ENCODE measurements around the gene ATF7.

Gene ATF7

DNA sequence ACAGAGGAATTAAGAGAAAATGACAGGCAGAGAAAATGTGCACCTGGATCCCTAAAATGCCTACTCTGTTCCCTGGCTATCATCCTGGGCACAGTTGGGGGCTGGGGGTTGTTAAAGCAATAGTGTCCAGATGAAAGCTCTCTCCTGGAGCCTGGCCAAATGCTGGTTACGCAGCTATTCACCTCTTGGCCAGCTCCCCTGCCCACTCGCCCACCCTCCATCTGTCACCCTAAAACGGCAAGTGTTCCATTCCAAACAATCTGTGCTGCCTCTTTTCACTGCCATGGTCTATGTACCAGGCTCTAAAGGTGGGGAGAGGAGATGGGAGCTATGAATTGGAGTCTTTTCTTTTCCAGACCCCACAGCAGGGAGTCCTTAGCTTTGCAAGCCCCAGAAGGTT lies 94.2 kb downstream of the ATF7 start:
- no peak for DNase-seq (ENCODE audit: low read depth, low spot score)

DNA sequence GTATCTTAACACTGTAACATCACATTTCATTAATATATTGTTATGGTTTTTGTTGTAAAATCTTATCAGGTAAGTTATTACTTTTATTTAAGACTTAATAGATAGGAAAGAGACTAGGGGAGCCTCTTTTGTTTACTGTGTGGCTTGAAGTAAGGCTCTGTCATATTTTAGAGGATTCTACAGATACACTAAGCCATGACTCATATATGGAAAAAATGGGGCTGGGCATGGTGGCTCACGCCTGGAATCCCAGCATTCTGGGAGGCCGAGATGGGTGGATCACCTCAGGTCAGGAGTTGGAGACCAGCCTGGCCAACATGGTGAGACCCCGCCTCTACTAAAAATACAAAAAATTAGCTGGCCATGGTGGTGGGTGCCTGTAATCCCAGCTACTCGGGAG lies 95.3 kb downstream of the ATF7 start:
- DNase-seq (ENCODE audit: low read depth, low spot score), result no peak

DNA sequence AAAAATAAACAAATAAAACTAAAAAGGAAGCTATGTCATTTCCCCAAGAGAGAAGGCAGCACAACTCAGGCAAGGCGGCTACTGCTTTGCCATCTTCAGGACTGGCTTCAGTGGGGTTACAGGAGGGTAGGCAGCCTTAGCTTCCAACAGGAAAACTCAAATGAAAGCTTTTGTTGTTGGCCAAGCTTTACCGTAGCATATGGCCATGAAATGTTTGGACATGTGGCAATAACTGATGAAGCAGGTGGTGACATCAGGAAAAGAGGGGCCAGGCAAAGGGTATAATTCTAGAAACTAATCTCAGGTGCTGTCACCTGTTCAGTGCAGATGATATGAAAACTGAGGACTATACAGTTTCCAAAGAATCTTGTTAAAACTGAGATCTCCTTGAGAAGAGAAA lies 96.1 kb downstream of the ATF7 start:
- DNase-seq (ENCODE audit: low read depth, low spot score), result no peak

DNA sequence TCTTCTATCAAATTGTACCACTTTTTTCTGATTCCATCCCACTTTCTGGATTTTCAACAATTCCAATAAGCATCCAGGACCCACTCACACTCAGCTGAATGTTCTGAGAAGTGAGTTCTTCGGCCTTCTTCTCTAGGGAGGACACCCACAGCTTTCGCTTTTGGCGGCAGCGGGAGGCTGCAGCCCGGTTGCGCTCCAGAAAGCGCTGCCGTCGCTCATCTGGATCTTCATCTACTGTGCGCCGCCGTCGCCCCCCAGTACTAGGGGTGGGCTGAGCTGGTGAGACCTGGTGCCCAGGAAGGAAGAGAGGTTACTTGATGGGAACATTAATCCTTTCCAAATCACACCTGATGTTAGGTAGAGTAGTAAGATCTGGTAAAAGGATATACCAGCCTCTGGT lies 101.7 kb downstream of the ATF7 start:
- no peak for DNase-seq (ENCODE audit: low read depth, low spot score)

DNA sequence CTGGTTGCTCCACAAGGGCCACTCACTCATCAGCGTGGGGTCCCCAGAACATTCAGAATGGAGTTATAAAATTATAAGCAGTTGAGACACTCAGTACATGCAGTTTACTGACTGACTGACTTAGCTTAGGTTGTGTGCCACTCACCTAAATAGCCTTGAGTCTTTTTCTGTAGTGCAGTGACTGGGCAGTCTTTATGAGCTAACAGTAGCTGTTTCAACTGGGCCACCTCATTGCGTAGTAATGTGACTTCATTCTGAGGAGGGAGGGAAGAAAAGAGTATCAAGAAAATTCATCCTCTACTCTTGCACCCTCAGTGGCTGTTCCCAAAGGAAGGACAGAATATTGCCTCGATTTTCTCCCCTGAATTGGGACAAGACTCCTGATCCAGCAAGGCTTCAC lies 103.1 kb downstream of the ATF7 start:
- no peak for DNase-seq (ENCODE audit: low read depth, low spot score)

DNA sequence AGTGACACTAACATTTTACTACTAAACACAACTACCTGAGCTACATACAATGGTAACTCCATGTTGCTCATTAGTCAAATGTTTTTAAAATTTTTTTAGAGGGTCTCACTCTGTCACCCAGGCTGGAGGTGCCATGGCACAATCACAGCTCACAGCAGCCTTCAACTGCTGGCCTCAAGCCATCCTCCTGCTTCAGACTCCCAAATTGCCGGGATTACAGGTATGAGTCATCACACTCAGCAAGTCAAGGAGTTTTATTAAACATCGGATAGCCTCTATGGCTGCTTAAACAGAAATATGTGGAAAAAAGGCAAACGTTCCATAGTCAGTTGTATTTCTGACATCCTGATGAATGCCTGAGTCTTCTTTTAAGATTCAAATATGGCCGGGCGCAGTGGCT lies 107.8 kb downstream of the ATF7 start:
- no peak for DNase-seq (ENCODE audit: low read depth, low spot score)

DNA sequence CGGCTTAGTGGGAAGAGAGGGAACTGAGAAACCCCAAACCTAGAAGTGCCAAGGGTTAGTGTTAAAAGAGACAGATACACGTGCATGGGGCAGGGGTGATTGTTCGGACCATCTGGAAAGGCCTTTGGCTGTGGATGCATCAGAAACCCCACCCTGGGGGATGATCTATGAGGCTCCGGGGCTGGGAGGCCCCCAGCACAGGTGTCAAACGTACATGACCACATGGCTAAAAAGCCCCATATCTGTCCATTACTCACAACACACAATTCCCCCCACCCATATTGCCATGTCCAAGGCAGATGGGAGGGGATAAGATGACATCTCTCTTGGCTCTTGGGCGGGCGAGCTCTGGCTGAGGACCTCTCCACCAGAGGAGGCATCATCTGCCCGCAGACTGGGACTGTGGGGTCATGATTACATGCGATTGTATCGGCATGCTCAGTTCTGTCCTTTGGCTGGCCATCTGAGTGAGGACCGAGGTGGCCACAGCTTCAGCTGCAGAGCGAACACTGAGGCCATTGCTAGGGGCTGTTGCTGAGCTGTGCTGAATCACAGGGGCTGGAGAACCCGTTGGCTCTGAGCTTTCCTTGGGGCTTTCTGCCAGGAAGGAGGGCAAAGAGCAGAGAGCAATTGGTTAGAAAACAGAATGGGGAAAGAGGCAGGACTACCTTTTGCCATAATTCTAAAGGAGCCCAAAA lies 109.3 kb downstream of the ATF7 start:
- DNase-seq (ENCODE audit: low read depth, low spot score), result no peak

DNA sequence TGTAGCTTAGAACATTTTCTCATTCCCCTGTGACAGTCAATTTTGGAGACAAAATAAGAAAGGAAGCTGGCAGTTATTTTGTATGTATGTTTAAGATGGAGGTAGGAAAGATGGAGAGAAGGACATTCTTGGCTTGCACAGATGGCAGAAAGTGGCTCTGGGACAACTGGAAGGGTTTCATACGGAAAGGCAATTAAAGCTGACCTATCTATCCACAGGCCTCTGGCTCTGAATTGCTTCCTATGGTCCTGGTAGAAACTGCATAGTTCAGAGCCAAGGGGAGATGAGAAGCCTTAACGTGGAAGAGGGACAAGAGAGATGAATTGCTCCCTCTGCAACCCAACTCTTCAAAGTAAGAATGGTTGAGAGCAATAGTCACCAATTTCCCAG lies 110.9 kb downstream of the ATF7 start:
- DNase-seq (ENCODE audit: low read depth, low spot score), result no peak

DNA sequence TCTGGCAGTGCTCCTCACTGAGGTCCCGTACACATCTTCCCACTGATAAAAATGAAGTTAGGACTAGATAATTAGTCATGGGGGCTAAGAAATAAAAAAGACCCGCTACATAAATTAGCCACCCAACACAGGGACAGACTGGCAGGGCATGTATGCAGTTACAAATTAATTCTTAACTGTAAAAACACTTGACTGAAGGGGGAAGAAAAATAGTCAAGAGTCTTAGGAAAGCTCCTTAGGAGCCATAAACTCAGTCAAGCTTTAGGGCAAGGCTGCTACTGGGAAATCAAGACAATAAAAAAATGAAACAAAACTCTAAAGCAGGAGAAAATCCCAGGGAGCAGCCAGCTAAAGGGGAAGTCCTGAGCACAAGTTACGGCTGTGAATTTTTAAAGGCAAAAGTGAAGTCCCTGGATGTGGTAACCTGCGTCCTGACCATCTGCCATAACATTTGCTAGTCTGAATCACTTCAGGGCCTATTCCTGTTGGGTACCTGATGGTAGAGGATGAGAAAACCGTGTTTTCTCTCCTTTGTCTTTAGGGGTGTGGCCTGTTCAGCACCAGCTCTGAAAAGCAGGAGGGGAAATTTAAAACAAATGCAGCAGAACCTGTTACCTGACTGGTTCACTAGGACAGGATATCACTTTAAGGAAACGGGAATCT lies 111.4 kb downstream of the ATF7 start:
- no peak for DNase-seq (ENCODE audit: low read depth, low spot score)

DNA sequence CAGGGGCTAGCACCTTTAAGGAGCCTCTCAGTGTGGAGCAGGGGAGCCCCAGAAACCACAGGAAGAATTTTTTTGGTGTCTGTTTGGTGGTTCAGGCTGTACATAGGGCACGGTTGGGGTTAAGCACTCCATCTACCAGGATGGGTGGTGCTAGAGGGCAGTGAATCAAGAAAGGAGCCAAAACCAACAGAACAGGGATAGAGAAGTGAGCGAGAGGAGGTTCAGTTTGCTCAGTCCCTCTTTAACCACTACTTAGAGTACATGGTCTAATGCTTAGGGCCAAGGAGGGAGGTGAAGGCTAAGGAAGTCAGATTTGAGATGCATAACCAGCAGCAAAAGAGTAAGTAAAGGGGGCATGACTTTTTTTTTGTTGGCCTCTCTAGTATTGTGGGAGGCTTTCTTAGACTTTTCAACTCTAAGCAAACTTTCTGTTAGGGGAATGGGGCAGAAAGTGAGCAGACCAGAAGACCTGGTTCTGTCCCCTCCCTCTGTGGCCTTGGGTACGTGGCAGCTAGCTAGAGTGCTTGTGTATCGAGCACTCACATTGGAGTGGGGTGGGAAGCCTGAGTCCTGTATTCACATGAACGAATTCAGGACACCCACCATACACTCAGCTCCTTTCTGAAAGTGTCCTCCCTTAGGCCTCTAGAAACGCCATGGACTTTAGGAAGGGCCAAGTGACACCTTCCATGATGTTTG lies 112.3 kb downstream of the ATF7 start:
- DNase-seq (ENCODE audit: low read depth, low spot score), result no peak

DNA sequence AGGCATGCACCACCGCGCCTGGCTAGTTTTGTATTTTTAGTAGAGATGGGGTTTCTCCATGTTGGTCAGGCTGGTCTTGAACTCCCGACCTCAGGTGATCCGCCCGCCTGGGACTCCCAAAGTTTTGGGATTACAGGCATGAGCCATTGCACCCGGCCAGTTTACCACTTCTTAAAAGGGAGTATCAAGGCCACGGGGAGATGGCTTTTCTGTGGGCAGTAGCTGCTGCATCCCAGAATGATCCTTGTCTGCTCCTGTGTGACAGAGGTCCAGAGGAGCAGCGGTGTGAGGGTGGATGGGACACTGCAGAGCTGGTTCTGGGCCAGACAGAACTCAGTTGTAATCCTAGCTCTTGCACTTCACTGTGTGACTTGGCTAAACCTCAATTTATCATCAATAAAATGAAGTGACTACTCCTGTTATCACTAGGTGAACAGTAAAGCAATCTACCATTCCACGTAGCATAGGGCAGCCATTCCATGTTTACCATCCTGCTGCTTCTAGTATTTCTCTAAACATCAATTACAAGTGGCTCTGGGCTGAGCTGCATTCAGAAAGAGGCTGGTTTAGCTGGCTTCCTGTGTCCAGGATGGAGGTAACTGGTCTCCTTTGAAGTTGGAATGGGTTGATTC lies 115.9 kb downstream of the ATF7 start:
- DNase-seq (ENCODE audit: low read depth, low spot score), result no peak

DNA sequence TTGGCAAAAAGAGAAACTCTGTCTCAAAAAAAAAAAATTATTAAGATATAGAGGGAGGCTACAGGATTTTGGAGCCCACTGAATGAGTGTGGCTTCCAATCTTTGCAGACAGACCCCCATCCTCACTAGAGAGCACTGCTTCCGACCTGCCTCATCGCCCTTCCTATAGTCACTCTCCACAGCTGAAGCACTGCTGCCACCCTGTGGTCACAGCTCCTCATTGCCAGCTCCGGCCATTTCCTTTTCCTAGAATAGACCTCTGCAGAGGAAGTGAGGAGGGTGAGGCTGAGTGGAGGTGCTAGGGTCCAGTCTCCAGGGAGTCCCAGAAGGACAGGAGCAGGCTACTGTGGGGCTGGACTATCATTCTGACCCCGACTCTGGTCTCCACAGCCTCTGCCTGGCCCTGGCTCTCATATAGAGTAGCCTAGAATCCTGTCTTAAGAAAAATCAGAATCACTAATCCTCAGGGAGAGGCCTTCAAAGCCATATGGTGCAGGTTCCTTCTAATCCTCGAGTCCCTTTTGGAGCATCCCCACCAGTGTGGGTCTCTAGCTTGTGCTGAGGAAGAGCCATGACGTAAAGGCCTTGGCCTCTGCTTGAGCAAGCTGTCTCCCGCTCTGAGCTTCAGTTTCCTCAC lies 117.5 kb downstream of the ATF7 start:
- no peak for DNase-seq (ENCODE audit: low read depth, low spot score)

DNA sequence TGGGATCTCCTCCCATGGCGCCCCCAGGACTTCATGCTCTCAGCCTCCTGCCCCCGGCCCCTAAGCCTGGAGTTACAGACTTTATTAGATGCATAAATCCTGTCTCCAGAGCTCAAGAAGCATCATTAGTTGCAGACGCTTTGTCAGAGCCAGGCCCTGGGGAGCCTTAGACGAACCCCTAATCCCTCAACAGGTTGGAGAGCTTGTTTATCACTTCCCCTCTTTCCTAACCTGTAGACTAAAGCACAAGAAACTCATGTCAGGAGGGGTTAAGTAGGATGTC lies 118.6 kb downstream of the ATF7 start:
- DNase-seq (ENCODE audit: low read depth, low spot score), result no peak

DNA sequence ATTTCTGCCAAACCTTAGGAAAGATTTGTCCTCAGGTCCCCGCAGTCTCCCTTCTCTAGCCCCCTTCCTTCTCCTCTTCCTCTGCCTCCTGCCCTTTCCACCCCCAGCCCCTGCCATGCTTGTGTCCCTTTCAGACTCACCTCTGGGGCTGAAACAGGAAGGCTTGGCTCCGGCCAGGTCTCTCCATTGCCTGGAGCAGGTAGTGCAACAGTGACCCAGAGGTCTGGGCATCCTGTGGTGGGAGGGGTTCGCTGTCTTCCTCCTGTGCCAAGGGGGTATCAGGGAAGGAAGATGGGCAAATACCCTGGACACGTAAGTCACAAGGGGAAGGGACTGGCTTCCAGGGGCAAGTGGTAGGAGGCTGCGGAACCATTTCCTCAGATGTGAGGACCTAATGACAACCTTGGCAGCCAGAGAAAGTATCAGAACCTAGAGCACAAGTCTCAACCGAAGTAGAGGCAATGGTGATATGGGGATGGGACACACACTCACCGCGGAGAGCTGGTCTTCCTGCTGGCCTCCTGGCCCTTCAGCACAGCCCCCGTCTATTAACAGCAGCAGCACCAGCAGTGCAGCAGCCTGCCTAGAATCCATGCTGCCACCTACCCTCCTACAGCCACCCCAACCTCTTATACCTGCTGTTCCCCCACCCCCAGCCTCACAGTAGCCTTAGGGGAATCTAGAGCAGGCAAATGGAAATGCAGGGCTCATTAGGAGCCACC lies 119.1 kb downstream of the ATF7 start, which contains the start of gene NPFF:
Gene NPFF, minus strand, starts transcription at position 604 of the 722 bp plus-strand sequence. Its CDS starts 10 bp downstream, at position 594.
- DNase-seq (ENCODE audit: low read depth, low spot score), result no peak

DNA sequence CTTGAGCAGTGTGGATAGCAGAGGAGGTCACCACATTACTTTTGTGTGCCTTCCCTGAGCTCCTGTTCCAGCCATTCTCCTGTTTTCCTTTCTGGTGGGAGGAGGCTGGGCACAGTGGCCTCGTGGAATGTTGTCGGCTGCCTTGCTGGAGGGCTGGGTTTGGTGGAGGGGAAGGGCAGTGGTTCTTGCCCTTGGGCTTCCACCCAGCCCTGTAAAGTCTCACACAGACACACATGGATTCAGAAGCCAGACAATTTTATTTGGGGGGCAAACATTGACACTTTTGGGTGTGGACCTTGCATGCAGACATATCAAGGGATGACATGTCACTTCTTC lies 119.8 kb downstream of the ATF7 start:
- no peak for DNase-seq (ENCODE audit: low read depth, low spot score)

DNA sequence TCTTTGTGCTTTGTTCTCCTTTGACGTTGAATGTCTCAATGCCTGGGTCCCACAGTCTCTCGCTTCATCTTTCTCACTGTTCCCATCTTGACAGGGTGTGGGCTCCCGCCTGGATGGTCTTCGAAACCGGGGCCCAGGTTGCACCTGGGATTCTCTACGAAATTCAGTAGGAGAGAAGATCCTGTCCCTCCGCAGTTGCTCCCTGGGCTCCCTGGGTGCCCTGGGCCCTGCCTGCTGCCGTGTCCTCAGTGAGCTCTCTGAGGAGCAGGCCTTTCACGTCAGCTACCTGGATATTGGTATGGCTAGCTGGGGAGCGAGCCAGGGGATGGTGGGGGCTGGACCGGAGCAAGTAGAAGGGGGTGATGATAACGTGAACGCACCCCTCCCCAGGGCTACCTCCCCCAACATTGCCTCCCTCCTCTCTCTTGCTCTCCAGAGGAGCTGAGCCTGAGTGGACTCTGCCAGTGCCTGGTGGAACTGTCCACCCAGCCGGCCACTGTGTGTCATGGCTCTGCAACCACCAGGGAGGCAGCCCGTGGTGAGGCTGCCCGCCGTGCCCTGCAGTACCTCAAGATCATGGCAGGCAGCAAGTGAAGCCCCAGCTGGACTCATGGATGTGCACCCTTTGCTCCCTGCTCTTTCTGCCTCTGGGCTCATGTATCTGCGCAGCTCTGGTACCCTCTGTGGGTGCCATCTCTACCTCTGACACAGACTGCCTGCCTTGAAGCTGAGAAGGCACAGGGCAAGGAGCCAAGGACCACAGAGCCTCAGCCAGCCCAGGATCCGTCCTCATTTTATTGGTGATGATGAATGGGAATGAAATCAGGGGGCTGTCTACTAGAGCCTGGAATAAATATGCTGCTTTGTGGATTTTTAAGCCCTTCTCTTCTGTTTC lies 120.4 kb downstream of the ATF7 start:
- no peak for DNase-seq (ENCODE audit: low read depth, low spot score)

DNA sequence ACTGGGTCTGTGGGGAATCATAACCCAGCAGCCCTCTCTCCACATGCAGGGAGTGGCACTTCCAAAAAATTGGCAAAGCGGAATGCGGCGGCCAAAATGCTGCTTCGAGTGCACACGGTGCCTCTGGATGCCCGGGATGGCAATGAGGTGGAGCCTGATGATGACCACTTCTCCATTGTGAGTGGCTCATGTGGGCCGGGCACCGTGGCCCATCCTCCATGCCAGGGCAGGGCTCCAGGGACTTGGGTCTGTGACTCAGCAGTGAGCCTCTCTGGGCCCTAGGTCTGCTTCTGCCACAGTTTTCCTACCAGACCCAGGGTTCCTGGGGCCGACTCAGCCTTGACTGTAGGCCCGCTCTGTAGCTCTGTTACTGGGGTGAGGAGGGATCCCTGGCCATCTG lies 121.1 kb downstream of the ATF7 start:
- DNase-seq (ENCODE audit: low read depth, low spot score), result no peak

DNA sequence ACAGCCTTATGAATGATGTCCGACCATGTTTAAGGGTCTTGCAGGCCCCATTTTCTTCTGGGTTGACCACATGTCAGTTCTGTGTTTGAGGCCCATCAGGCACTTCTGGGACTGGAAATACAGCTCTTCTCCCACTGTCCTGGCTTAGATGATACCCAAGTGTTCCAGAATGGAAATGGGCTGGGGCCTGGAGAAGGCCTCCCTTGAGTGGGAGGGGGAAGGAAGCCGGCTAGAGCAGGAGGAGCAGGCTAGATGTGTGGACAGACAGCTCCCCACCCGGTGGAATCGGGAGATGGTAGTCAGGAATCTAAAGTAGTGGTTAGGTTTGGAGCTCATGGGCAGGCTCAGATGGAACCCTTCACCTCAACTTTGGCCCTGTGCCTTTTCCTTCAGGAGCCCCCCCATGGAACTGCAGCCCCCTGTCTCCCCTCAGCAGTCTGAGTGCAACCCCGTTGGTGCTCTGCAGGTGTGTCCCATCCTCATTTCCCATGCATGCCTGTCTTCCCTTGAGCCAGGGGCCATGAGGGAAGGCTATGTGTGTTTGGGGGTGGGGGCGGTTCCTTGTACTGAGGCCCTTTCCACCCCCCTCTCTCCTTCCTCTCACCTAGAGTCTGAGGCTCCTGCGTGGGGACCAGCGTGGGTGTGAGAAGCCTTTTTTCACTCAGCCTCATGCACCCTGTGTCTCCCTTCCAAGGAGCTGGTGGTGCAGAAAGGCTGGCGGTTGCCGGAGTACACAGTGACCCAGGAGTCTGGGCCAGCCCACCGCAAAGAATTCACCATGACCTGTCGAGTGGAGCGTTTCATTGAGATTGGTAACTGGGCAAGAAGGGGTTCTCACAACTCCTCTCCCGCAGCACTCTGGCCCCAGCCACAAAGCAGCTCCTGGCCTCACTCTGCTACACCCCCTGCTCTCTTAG lies 121.9 kb downstream of the ATF7 start:
- no peak for DNase-seq (ENCODE audit: low read depth, low spot score)

DNA sequence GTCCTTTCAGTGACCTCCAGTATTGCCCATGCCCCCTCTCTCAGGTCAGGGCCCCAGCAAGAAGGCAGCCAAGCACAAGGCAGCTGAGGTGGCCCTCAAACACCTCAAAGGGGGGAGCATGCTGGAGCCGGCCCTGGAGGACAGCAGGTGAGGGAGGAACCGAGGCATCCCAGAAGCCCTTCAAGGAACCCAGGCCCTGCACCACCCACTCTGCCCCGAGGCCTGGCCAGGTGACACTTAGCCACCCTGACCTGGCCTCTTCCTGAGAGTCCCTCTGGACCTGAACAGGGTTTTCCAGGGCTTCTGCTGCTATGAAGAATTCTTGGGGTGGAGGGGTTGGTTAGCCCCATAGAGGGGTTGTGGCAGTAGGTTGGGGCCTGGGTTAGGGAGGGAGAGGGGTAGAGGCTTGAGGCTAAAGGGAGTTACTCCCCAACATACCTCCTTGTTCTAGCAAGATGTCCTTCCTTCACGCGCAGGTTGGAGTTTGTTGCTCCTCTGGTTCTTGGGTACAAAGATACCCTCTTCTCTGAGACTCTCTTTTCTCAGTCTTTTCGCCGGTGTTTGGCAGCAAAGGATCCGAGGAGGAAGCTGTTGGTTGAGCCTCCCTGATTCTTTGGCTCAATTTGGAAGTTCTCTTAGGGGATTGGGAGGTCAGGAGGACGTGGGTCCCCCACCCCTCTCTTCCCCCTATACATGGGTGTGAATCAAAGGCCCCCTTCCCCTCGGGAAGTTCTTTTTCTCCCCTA lies 123.0 kb downstream of the ATF7 start:
- DNase-seq (ENCODE audit: low read depth, low spot score), result no peak

All from smooth muscle cell of the brain vasculature (primary cell).